PFSK-1 (cell line): ENCODE measurements around the gene ZNF71.

Source experiments
- POLR2AphosphoS5 ChIP-seq: IDR thresholded peaks from 2 replicates; pipeline ENCODE4 v1.6.1; 2012; ENCODE audit warnings: low read depth, mild to moderate bottlenecking, control low read depth, low read length, moderate library complexity
- TAF1 ChIP-seq: IDR thresholded peaks from 2 replicates; pipeline ENCODE4 v1.6.1; 2012; ENCODE audit warnings: low read length, control low read depth, borderline replicate concordance; ENCODE audit not compliant: insufficient read depth
- TF ChIP-seq, protein P1 (sequence below), 2 experiments: IDR thresholded peaks; 2 replicates each; pipeline versions ENCODE4 v1.6.1 to v1.8.0; 2011 to 2012; ENCODE audit warnings: low read depth in 2 of 2, low read length in 2 of 2, control low read depth in 1 of 2, inconsistent platforms in 1 of 2, mild to moderate bottlenecking in 1 of 2, moderate library complexity in 1 of 2; ENCODE audit not compliant: insufficient read depth in 1 of 2

GRCh38 chr19:56603829-56604228 lies 8.7 kb downstream of the ZNF71 start:
- TF ChIP-seq TAF1 (no peak), POLR2AphosphoS5 (no peak)
- TF ChIP-seq, protein P1, sequence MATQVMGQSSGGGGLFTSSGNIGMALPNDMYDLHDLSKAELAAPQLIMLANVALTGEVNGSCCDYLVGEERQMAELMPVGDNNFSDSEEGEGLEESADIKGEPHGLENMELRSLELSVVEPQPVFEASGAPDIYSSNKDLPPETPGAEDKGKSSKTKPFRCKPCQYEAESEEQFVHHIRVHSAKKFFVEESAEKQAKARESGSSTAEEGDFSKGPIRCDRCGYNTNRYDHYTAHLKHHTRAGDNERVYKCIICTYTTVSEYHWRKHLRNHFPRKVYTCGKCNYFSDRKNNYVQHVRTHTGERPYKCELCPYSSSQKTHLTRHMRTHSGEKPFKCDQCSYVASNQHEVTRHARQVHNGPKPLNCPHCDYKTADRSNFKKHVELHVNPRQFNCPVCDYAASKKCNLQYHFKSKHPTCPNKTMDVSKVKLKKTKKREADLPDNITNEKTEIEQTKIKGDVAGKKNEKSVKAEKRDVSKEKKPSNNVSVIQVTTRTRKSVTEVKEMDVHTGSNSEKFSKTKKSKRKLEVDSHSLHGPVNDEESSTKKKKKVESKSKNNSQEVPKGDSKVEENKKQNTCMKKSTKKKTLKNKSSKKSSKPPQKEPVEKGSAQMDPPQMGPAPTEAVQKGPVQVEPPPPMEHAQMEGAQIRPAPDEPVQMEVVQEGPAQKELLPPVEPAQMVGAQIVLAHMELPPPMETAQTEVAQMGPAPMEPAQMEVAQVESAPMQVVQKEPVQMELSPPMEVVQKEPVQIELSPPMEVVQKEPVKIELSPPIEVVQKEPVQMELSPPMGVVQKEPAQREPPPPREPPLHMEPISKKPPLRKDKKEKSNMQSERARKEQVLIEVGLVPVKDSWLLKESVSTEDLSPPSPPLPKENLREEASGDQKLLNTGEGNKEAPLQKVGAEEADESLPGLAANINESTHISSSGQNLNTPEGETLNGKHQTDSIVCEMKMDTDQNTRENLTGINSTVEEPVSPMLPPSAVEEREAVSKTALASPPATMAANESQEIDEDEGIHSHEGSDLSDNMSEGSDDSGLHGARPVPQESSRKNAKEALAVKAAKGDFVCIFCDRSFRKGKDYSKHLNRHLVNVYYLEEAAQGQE (IDR thresholded peaks at IDR 0.05; ENCODE audit: insufficient read depth in 1 of 2, low read depth in 2 of 2, low read length in 2 of 2), result no peak
